Gastroesophageal sphincter (tissue), 4 donors: ENCODE measurements around the gene STXBP4. TPM values are rescaled to one million over a fixed set of nuclear protein-coding genes. Genes with fewer than 3 reads are reported as not detected.

Experiments
- ATAC-seq: fragments of 150-250 bp; one replicate; pipeline ENCODE4 v1.9.1; 2016; ENCODE audit warnings: mild to moderate bottlenecking, moderate library complexity
- H3K27ac ChIP-seq, 4 donors: fragments of 200-600 bp; sonication (generic) in 3 of 4; 1 replicate in 3 of 4; 2 replicates in 1 of 4; pipeline ENCODE4 v1.5.1; 2016 to 2019
- H3K27me3 ChIP-seq: fragments of 200-600 bp; sonication (generic); one replicate; pipeline ENCODE4 v1.5.1; 2019
- H3K36me3 ChIP-seq, 2 donors: fragments of 200-600 bp; sonication (generic); one replicate each; pipeline ENCODE4 v1.5.1; 2019; ENCODE audit warnings: control low read depth in 1 of 2
- H3K4me1 ChIP-seq, 3 donors: fragments of 200-600 bp; sonication (generic); 1 replicate in 2 of 3; 2 replicates in 1 of 3; pipeline ENCODE4 v1.5.1; 2016 to 2019; ENCODE audit warnings: control low read depth in 2 of 3
- H3K4me3 ChIP-seq, 2 donors: fragments of 200-600 bp; sonication (generic); one replicate each; pipeline ENCODE4 v1.5.1; 2019; ENCODE audit warnings: mild to moderate bottlenecking in 1 of 2, moderate library complexity in 1 of 2
- H3K9me3 ChIP-seq, 3 donors: fragments of 200-600 bp; sonication (generic); one replicate each; pipeline ENCODE4 v1.5.1; 2017 to 2019; ENCODE audit warnings: control low read depth in 2 of 3
- CTCF ChIP-seq, 4 experiments: fragments of 200-600 bp in 2 of 4; fragments of 450-650 bp in 2 of 4; sonication (generic) in 1 of 4; IDR thresholded peaks; one replicate each; pipeline ENCODE4 v1.5.1; 2017 to 2019; ENCODE audit warnings: antibody characterized with exemption in 4 of 4, mild to moderate bottlenecking in 2 of 4, moderate library complexity in 2 of 4
- EP300 ChIP-seq: sonication (generic); formaldehyde crosslinking; IDR thresholded peaks from one replicate; pipeline ENCODE4 v1.6.1; 2017; ENCODE audit warnings: antibody characterized with exemption, mild to moderate bottlenecking
- POLR2A ChIP-seq, 2 donors: fragments of 450-650 bp; IDR thresholded peaks; one replicate each; pipeline ENCODE4 v1.6.1; 2017; ENCODE audit warnings: antibody characterized with exemption in 2 of 2, mild to moderate bottlenecking in 2 of 2, moderate library complexity in 1 of 2
- POLR2AphosphoS5 ChIP-seq: sonication (generic); formaldehyde crosslinking; IDR thresholded peaks from one replicate; pipeline ENCODE4 v1.6.1; 2017; ENCODE audit warnings: antibody characterized with exemption
- WGBS, 2 donors: methylation state at CpG; one replicate each; pipeline ENCODE4 v1.1.5; 2018; ENCODE audit warnings: low coverage in 1 of 2; 5-methylcytosine and 5-hydroxymethylcytosine counted together
- total RNA-seq, 4 donors: library from RNA; depleted of rRNA; stranded (reverse); fragments of >200 nt; gene quantifications; one replicate each; pipeline ENCODE4 v1.1.0, GENCODE V29; 2016

STXBP4 gene
- total RNA-seq, 4 donors from 2014 or later = 12.2 to 29.7 (median 16.2) TPM

- H3K4me3 ChIP-seq = no peak overlapping the region
- ATAC-seq = no peak
- no peaks in the 10 kb centered on the region for H3K4me1 ChIP-seq
- H3K27me3 ChIP-seq = no peaks in the 10 kb centered on the region
- whole genome bisulfite sequencing, 2 donors = 38 to 57% methylated on average over 1 to 2 of the region's 2 CpGs
- no peak for TF ChIP-seq EP300
- no peak for TF ChIP-seq POLR2AphosphoS5
- TF ChIP-seq CTCF (IDR thresholded peaks at IDR 0.05) = no peak
- no peak for TF ChIP-seq POLR2A (IDR thresholded peaks at IDR 0.05)
- H3K27ac ChIP-seq = no peak overlapping the region
- no peaks in the 10 kb centered on the region for H3K9me3 ChIP-seq
- H3K36me3 ChIP-seq = peaks cover 0 to 22% of the 10 kb centered on the region in 2 donors
These were observed 118.1 kb downstream of the STXBP4 start for GRCh38 chr17:55086635-55087058.

GRCh38 chr17:55089256-55089655 is 120.7 kb downstream of the STXBP4 start:
- Histone ChIP-seq H3K9me3 (no peaks in the 10 kb centered on the region), H3K36me3 (no peaks in the 10 kb centered on the region), H3K4me1 (no peaks in the 10 kb centered on the region), H3K4me3 (no peak overlapping the region), H3K27ac (no peak overlapping the region), H3K27me3 (no peaks in the 10 kb centered on the region)
- TF ChIP-seq POLR2AphosphoS5 (no peak), EP300 (no peak), CTCF (IDR thresholded peaks at IDR 0.05) (no peak), POLR2A (IDR thresholded peaks at IDR 0.05) (no peak)
- 83 to 93% methylated on average over 2 of the region's 2 CpGs for WGBS, 2 donors
- no peak for ATAC-seq

- TF ChIP-seq POLR2AphosphoS5 = no peak
- TF ChIP-seq CTCF (IDR thresholded peaks at IDR 0.05) = no peak
- TF ChIP-seq EP300 = no peak
- no peak for TF ChIP-seq POLR2A (IDR thresholded peaks at IDR 0.05)
- ATAC-seq = no peak
- WGBS, 2 donors = 74 to 84% methylated on average over 2 to 3 of the region's 3 CpGs
These were observed 121.5 kb downstream of the STXBP4 start for GRCh38 chr17:55090079-55090492.

GRCh38 chr17:55093353-55093752 is 124.8 kb downstream of the STXBP4 start:
- no peaks in the 10 kb centered on the region for H3K27me3 ChIP-seq
- TF ChIP-seq CTCF (IDR thresholded peaks at IDR 0.05) (no peak), EP300 (no peak), POLR2A (IDR thresholded peaks at IDR 0.05) (no peak), POLR2AphosphoS5 (no peak)
- WGBS, 2 donors = 85 to 93% methylated on average over 1 of the region's 1 CpG
- H3K27ac ChIP-seq = no peak overlapping the region
- no peak for ATAC-seq
- no peaks in the 10 kb centered on the region for H3K9me3 ChIP-seq
- no peak overlapping the region for H3K4me3 ChIP-seq
- no peaks in the 10 kb centered on the region for H3K4me1 ChIP-seq
- no peaks in the 10 kb centered on the region for H3K36me3 ChIP-seq

More at GRCh38 chr17:55090079-55090492, 121.5 kb downstream of the STXBP4 start:
- H3K4me3 ChIP-seq = no peak overlapping the region
- no peak overlapping the region for H3K27ac ChIP-seq
- no peaks in the 10 kb centered on the region for H3K4me1 ChIP-seq
- H3K9me3 ChIP-seq = no peaks in the 10 kb centered on the region
- no peaks in the 10 kb centered on the region for H3K36me3 ChIP-seq
- no peaks in the 10 kb centered on the region for H3K27me3 ChIP-seq

GRCh38 chr17:55098765-55099164 is 130.2 kb downstream of the STXBP4 start:
- ATAC-seq = no peak
- H3K27ac ChIP-seq = no peak overlapping the region
- H3K27me3 ChIP-seq = no peaks in the 10 kb centered on the region
- no peaks in the 10 kb centered on the region for H3K4me1 ChIP-seq
- TF ChIP-seq POLR2A (IDR thresholded peaks at IDR 0.05) = no peak
- TF ChIP-seq EP300 = no peak
- no peak for TF ChIP-seq CTCF (IDR thresholded peaks at IDR 0.05)
- WGBS, 2 donors = 83 to 90% methylated on average over 1 of the region's 1 CpG
- H3K4me3 ChIP-seq = no peak overlapping the region
- no peaks in the 10 kb centered on the region for H3K9me3 ChIP-seq
- H3K36me3 ChIP-seq = peaks cover 0 to 12% of the 10 kb centered on the region in 2 donors
